Superior temporal gyrus (tissue), 1 donor: ENCODE data around the gene SYTL3.

ENCODE experiments used
- DNase-seq: peaks from one replicate; pipeline ENCODE4 v3.0.0-alpha.2; 2016; ENCODE audit errors: extremely low spot score

The SYTL3 gene

DNA sequence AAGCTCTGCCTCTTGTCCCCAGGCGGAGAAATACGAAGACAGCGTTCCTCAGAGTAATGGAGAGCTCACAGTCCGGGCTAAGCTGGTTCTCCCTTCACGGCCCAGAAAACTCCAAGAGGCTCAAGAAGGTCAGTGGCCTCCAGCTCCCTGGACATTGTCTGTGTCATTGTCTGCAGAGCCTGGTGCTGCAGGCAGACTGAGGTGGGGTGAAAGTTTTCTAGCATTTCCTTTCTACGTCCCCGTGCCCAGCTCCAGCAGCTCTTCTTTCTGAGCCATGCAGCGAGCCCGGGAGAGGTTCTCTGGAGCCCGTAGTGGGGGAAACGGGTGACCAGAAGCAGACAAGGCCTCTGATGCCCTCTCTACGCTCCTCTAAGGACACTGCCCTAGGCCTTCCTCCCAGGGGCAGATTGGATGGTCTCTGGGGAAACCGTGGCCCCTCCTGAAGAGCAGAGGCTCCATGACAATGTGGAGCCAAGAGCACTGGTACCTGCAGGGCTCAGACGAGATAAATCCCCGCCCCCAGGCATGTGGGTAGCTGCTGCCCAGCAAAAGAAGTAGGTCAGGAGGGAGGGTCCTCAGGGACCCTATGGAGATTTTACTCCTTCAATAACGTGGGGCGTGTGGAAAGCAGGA, 110.9 kb downstream of the SYTL3 start:
- DNase-seq, result no peak

DNA sequence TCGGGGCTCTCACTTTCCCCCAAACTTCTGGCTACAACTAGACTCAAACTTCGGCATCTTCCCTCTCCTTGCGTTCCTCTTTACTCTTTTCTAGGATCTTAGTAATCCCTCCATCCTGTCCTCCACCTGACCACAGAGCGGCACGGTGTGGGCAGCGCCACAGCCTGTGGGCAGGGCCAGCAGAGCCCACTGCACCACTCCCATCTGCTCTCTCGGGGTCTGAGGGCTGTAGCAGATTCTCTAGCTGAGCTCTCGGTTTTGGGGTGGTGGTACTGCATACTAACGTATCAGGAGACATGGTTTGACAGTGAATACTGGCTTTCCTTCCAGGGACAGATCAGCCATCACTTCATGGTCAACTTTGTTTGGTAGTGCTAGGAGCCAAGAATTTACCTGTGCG, 111.9 kb downstream of the SYTL3 start:
- DNase-seq, result no peak

DNA sequence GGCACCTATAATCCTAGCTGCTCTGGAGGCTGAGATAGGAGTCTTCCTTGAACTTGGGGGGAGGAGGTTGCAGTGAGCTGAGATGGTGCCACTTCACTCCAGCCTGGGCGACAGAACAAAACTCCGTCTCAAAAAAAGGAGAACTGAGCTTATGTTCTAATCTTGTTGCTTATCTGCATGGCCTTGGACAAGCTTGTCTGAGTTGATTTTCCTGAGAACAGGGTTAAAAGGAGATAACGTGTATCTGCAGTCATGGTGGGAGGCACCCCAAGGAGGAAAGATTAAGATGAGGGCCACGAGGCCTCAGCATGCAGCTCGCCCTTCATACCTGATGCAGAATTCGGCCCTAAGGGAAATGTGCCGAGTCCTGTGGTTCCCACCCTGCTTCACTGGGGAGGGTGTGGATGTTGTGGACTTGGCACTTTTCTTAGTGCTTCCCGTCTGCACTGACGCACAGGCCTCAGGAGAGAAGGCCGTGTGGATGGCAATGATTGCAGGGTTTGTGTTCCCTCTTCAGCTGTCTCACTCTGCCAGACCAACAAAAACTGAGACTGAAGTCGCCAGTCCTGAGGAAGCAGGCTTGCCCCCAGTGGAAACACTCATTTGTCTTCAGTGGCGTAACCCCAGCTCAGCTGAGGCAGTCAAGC, 113.1 kb downstream of the SYTL3 start:
- no peak for DNase-seq

GRCh38 chr6:158763434-158764182, 113.8 kb downstream of the SYTL3 start:
- DNase-seq, result no peak

DNA sequence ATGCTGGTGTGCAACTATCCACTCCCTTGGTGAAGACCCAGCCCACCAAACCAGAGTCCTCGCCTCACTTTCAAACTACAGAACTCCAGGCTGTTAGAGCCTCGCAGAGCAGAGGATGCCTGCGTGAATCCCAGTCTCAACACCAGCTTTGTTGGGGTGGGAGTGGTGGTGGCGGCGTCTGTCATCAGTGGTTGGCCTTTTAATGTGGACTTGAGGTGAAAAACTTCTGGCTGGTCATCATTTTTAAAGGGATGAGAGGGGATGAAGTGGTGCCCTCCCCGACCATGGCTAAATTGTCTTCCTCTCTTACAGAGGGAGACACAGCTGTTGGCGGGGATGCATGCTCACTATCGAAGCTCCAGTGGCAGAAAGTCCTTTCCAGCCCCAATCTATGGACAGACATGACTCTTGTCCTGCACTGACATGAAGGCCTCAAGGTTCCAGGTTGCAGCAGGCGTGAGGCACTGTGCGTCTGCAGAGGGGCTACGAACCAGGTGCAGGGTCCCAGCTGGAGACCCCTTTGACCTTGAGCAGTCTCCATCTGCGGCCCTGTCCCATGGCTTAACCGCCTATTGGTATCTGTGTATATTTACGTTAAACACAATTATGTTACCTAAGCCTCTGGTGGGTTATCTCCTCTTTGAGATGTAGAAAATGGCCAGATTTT, 114.5 kb downstream of the SYTL3 start:
- no peak for DNase-seq

DNA sequence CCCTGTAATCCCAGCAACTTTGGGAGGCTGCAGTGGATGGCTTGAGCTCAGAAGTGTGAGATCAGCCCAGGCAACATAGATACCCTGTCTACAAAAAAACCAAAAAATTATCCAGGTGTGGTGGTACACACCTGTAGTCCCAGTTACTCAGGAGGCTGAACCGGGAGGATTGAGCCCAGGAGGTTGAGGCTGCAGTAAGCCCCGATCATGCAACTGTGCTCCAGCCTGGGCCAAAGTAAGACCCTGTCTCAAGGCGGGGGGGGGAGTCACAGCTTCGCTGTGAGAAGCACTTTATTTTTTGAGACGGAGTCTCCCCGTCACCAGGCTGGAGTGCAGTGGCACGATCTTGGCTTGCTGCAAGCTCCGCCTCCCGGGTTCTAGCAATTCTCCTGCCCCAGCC, 115.1 kb downstream of the SYTL3 start:
- DNase-seq, result no peak

- DNase-seq, result no peak
These were observed 115.7 kb downstream of the SYTL3 start for GRCh38 chr6:158765499-158766068.

DNA sequence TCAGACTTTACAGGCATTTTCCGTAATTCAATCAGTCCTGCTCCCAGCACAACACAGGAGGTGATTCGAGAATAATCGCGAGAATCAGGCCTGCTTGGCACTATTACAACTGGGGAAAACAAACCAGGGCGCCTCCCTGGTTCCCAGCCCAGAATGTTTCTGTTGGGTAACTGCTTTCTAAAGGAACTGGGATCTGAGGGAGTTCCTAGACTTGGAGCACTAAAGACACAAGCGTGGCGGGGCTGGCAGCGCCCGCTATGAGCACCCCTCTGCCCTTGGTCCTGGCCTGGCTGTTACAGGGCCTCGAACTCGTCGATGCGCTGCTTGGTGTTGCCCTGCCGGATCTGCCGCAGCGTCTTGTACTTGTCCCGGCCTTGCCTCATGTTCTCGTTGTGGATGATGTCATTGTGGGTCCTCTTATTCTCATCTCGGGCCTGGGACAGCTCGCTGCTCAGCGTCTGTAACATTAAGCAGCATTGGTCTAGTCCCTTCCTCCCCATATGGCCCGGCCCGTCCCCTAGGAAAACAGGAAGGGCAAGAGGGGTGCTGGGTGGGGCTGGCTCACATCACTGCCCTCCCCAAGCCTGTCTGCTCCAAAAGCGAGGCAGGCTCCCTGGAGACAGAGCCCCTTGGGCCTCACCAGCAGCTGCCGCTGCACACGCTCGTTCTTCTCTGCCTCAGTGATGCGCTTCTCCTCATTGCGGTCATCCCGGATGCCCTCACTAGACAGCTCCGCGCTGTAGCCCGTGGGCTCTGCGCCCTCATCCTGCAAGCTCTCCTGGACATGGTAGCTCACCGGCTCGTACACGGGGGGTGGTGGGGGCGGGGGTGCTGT, 117.0 kb downstream of the SYTL3 start:
- DNase-seq, result peak; percentile 24

GRCh38 chr6:158767709-158768108, 117.9 kb downstream of the SYTL3 start:
- no peak for DNase-seq

DNA sequence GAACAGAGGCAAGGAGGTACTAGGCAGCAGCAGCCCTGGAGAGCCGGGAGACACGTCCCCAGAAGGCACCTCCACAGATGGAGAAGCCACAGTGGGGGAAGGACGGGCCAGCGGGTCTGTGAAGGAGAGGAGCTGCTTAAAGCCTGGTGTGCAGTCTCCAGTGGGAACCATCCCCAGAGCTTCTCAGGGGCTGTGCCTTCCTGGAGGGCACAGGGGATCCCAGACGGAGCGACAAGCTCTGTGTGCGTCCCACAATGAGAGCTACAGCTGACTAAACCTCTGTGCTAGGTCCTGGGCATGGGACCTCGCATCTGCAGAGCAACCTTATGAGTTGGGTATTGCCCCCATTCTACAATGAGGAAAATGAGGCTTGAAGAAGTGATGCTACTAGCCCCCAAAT, 118.6 kb downstream of the SYTL3 start:
- no peak for DNase-seq

DNA sequence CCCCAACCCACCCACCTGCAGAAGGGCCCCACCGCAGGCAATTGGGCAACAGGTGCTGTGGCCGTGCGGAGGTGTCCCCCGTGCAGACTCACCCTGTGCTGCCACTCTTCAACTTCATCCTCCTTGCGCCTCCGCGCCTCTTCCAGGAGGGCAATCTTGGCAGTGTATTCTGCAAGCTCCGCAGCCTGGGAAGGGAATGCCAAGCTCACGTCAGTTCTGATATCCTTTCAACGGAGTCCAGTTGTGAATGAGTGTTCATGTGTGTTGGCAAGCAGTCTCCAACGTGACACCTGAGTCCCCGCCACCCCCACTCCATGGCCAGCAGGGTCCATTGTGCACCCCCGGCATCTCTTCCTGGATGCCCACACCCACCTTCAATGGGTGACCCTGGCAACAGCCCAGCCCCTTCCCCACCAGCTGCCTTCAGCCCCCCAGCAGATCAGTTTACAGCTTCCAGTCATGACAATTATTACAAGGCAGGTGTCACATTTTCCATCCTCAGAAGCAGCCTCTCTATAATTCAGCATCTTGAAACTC, 119.4 kb downstream of the SYTL3 start:
- no peak for DNase-seq

GRCh38 chr6:158769771-158770432, 120.0 kb downstream of the SYTL3 start:
- no peak for DNase-seq

DNA sequence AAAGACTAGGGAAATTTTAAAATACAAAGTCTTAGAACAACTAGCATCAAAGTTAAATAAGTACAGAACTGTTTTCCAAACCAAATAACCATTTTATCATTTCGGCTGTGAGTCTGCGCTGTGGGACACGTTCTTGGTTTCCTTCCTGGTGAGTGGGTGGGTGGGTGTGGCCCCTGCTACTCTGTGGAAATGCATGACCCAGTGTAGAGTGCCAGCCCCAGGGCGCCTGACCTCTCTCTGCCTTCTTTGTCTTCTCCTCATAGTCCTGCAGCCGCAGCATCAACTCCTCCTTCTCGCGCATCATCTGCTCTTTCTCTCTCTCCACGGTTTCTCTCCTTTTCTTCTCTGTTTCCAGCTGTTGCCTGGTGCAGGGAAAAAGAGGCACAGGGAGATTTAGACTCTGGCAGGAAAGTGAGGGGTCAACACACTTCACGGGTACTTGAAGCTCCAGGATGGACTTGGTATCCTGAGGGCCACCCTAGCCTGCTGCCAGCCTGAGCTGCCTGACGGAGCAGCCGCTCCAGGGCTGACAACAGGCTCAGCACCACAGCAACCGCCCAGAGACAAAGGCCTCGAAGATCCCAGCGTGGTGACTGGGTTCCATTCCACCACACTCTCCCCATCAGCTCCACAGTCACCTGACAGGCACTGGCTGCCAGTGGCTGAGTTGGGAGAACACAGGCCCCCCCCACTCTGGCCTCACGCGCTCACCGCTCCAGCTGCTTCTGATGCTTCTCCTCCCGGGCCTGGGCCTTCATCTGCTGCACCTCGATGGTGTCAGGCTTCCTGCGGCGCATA, 120.9 kb downstream of the SYTL3 start:
- DNase-seq, result no peak

DNA sequence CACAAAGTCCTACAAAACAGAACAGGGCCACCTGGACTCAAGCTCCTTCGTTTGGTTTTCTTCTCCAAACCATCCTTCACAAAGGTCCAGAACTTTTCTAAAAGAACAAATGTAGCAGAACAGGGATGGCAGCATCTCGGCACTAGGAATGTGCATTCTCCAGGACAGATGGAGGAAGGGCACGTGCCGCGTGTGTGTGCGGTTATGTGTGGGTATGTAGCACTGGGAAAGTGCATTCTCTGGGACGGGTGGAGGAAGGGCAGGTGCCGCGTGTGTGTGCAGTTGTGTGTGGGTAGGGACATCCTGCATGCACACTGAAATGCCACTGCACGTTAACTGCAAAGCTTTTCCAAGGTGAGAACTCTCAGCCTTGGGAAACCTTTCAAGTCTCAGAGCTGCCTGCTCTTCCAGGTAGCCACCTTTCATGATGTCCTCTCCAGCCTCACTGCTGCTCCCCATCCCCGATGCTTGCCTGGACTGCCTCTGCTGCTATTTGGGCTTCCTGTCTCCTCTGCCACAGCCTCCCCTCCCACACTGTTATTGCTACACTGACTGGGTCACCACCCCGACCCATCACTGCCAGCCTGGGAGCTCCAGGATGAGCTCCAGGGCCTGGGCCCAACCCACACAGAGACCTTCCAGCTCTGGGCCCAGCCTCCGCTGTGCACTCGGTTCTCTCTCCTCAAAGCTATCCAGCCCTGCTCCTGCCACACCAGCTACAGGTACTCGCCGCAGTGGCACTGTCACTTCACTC, 121.7 kb downstream of the SYTL3 start:
- DNase-seq, result no peak

GRCh38 chr6:158772172-158772571, 122.3 kb downstream of the SYTL3 start:
- no peak for DNase-seq

GRCh38 chr6:158772851-158773371, 123.1 kb downstream of the SYTL3 start:
- no peak for DNase-seq

- no peak for DNase-seq
These were observed 124.0 kb downstream of the SYTL3 start for GRCh38 chr6:158773581-158774449.
